Esophagus muscularis mucosa (tissue), 4 donors: ENCODE results near the gene NTRK3. TPM values are rescaled to one million over a fixed set of nuclear protein-coding genes. Genes with fewer than 3 reads are reported as not detected.

Experiments
- DNase-seq: peaks from one replicate; pipeline ENCODE4 v3.0.0-alpha.2; 2017; ENCODE audit errors: extremely low spot score
- H3K27ac ChIP-seq, 4 donors: fragments of 200-600 bp; sonication (generic); replicated peaks in 1 of 4; 1 replicate in 3 of 4; 2 replicates in 1 of 4; pipeline ENCODE4 v1.5.1; 2016 to 2019; ENCODE audit warnings: mild to moderate bottlenecking in 1 of 4
- H3K27me3 ChIP-seq, 4 donors: fragments of 200-600 bp; sonication (generic); one replicate each; pipeline versions ENCODE4 v1.5.1 to v1.6.0; 2016 to 2019
- H3K36me3 ChIP-seq, 4 donors: fragments of 200-600 bp; sonication (generic); one replicate each; pipeline ENCODE4 v1.5.1; 2016 to 2019
- H3K4me1 ChIP-seq, 4 donors: fragments of 200-600 bp; sonication (generic); one replicate each; pipeline ENCODE4 v1.5.1; 2016 to 2019
- H3K4me3 ChIP-seq, 4 donors: fragments of 200-600 bp; sonication (generic); 1 replicate in 2 of 4; 2 replicates in 2 of 4; pipeline ENCODE4 v1.5.1; 2016 to 2019; ENCODE audit warnings: mild to moderate bottlenecking in 4 of 4, moderate library complexity in 1 of 4
- H3K9me3 ChIP-seq, 4 donors: fragments of 200-600 bp; sonication (generic); 1 replicate in 3 of 4; 2 replicates in 1 of 4; pipeline ENCODE4 v1.5.1; 2016 to 2019
- CTCF ChIP-seq, 3 experiments: fragments of 200-600 bp in 2 of 3; fragments of 450-650 bp in 1 of 3; sonication (generic) in 2 of 3; IDR thresholded peaks; one replicate each; pipeline ENCODE4 v1.5.1; 2017 to 2019; ENCODE audit warnings: antibody characterized with exemption in 3 of 3, mild to moderate bottlenecking in 2 of 3, moderate library complexity in 1 of 3
- EP300 ChIP-seq: sonication (generic); formaldehyde crosslinking; IDR thresholded peaks from one replicate; pipeline ENCODE4 v1.6.1; 2017; ENCODE audit warnings: antibody characterized with exemption
- POLR2A ChIP-seq: fragments of 450-650 bp; IDR thresholded peaks from one replicate; pipeline ENCODE4 v1.6.1; 2017; ENCODE audit warnings: antibody characterized with exemption, moderate library complexity, mild to moderate bottlenecking, low read depth
- POLR2AphosphoS5 ChIP-seq, 2 donors: sonication (generic); formaldehyde crosslinking; IDR thresholded peaks; one replicate each; pipeline ENCODE4 v1.6.1; 2017; ENCODE audit warnings: antibody characterized with exemption in 2 of 2
- WGBS: methylation state at CpG from one replicate; pipeline ENCODE4 v1.1.5; 2018; 5-methylcytosine and 5-hydroxymethylcytosine counted together
- intact Hi-C: fragments of 100-400 bp; cut with DNase I; formaldehyde crosslinking; loops from one replicate; pipeline ENCODE4 v1.15.1; 2023
- total RNA-seq, 4 donors: library from RNA; depleted of rRNA; stranded (reverse); fragments of >200 nt; gene quantifications; one replicate each; pipeline versions ENCODE4 v1.1.0 to v1.2.1, GENCODE V29; 2016

Gene NTRK3
- total RNA-seq, 4 donors from 2014 or later: 1.7 to 6.3 (median 3.0) TPM

GRCh38 chr15:87887177-87887576, 369.4 kb downstream of the NTRK3 start:
- TF ChIP-seq CTCF (IDR thresholded peaks at IDR 0.05): no peak
- TF ChIP-seq POLR2A: no peak
- no peak for TF ChIP-seq POLR2AphosphoS5 (IDR thresholded peaks at IDR 0.05)
- TF ChIP-seq EP300: no peak
- 89% methylated on average over 1 of the region's 1 CpG for WGBS
- Histone ChIP-seq H3K4me3 (no peak overlapping the region), H3K27ac (no peak overlapping the region), H3K9me3 (peaks cover 0 to 5% (median 0%) of the 10 kb centered on the region in 4 donors), H3K36me3 (no peaks in the 10 kb centered on the region), H3K4me1 (no peaks in the 10 kb centered on the region), H3K27me3 (no peaks in the 10 kb centered on the region)
- intact Hi-C loops: no loop called here
- DNase-seq: no peak

- intact Hi-C loops: no loop called here
- DNase-seq: no peak
- Histone ChIP-seq H3K27ac (no peak overlapping the region), H3K9me3 (peaks cover 0 to 5% (median 0%) of the 10 kb centered on the region in 4 donors), H3K27me3 (no peaks in the 10 kb centered on the region), H3K4me1 (no peaks in the 10 kb centered on the region), H3K4me3 (no peak overlapping the region), H3K36me3 (no peaks in the 10 kb centered on the region)
- TF ChIP-seq POLR2A (no peak), EP300 (no peak), CTCF (IDR thresholded peaks at IDR 0.05) (no peak), POLR2AphosphoS5 (IDR thresholded peaks at IDR 0.05) (no peak)
- WGBS: 81% methylated on average over 1 of the region's 1 CpG
Observed at GRCh38 chr15:87881026-87881425, 375.5 kb downstream of the NTRK3 start.

GRCh38 chr15:87877822-87878542, 378.6 kb downstream of the NTRK3 start:
- Histone ChIP-seq H3K27me3 (no peaks in the 10 kb centered on the region), H3K9me3 (no peaks in the 10 kb centered on the region), H3K4me1 (no peaks in the 10 kb centered on the region), H3K36me3 (no peaks in the 10 kb centered on the region), H3K4me3 (no peak overlapping the region), H3K27ac (no peak overlapping the region)
- TF ChIP-seq CTCF (IDR thresholded peaks at IDR 0.05) (no peak), POLR2A (no peak), POLR2AphosphoS5 (IDR thresholded peaks at IDR 0.05) (no peak), EP300 (no peak)
- DNase-seq: no peak
- intact Hi-C loops: no loop called here
- 85% methylated on average over 5 of the region's 5 CpGs for WGBS

GRCh38 chr15:87877114-87877810, 379.3 kb downstream of the NTRK3 start:
- no peaks in the 10 kb centered on the region for H3K9me3 ChIP-seq
- WGBS: 82% methylated on average over 4 of the region's 4 CpGs
- TF ChIP-seq POLR2AphosphoS5 (IDR thresholded peaks at IDR 0.05) (no peak), POLR2A (no peak), CTCF (IDR thresholded peaks at IDR 0.05) (no peak)
- H3K27ac ChIP-seq: no peak overlapping the region
- DNase-seq: peak; percentile 45
- H3K27me3 ChIP-seq: no peaks in the 10 kb centered on the region
- no peaks in the 10 kb centered on the region for H3K36me3 ChIP-seq
- no peaks in the 10 kb centered on the region for H3K4me1 ChIP-seq
- no peak overlapping the region for H3K4me3 ChIP-seq
- intact Hi-C loops: no loop called here
